ENCODE results near the gene RAB43. TPM values are rescaled to one million over a fixed set of nuclear protein-coding genes. Genes with fewer than 3 reads are reported as not detected.

RAB43 gene
- total RNA-seq, 2 experiments from 2014 or later, result 47.5 to 48.1 TPM

DNA sequence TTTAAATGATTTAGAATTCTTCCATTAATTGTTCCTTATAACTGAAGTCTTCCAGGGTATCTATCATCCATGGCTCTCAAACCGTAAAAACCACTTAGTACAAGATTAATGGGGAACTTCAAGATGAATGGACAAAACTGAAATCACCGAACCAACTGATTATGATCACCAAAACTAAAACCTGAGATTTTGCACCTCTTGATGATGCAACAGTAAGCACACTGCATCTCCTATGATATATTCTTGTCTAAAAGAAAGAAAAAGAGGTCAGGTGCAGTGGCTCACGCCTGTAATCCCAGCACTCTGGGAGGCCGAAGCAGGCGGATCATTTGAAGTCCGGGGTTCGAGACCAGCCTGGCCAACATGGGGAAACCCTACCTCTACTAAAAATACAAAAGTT is 42.9 kb upstream of the RAB43 start:
- H3K27ac Mint-ChIP-seq, result no peak overlapping the region
- H3K27me3 Mint-ChIP-seq, result no peaks in the 10 kb centered on the region
- ChIA-PET POLR2A (no interaction called here), CTCF (interaction anchor here (0.6 kb wide), 1 partner anchor 19 kb away, joined by 3 read pairs; no protein-coding TSS in a partner anchor)
- peaks cover 58% of the 10 kb centered on the region for H3K36me3 Mint-ChIP-seq (ENCODE audit: low read depth)
- H3K9me3 ChIP-seq (ENCODE audit: control insufficient read depth in 1 of 2, insufficient read depth in 1 of 2, low read length in 2 of 2), result no peaks in the 10 kb centered on the region
- intact Hi-C loops (cut with DNase I, micrococcal nuclease), result no loop called here
- no peak overlapping the region for H3K27ac ChIP-seq (ENCODE audit: low read depth in 1 of 2, low read length in 2 of 2)
- ATAC-seq (ENCODE audit: poor library complexity), result no peak
- peaks cover 30% of the 10 kb centered on the region for H3K36me3 ChIP-seq (ENCODE audit: insufficient read depth, low read length)
- H3K9me3 Mint-ChIP-seq, result no peaks in the 10 kb centered on the region
- peaks cover 22% of the 10 kb centered on the region for H3K4me1 ChIP-seq (ENCODE audit: insufficient read depth, low read length)
- H3K27me3 ChIP-seq (ENCODE audit: control insufficient read depth in 1 of 2, insufficient read depth in 2 of 2, low read length in 2 of 2), result no peaks in the 10 kb centered on the region
- peaks cover 48% of the 10 kb centered on the region for H3K4me1 Mint-ChIP-seq (ENCODE audit: low read depth)
- DNase-seq, result no peak
- no peak for TF ChIP-seq CTCF (IDR thresholded peaks at IDR 0.05)
- peak overlapping the region; percentile 8 for H3K4me3 Mint-ChIP-seq
- H3K4me3 ChIP-seq (ENCODE audit: low read length), result no peak overlapping the region

- H3K27me3 ChIP-seq (ENCODE audit: control insufficient read depth in 1 of 2, insufficient read depth in 2 of 2, low read length in 2 of 2), result no peaks in the 10 kb centered on the region
- peaks cover 31% of the 10 kb centered on the region for H3K36me3 ChIP-seq (ENCODE audit: insufficient read depth, low read length)
- H3K27ac ChIP-seq (ENCODE audit: low read depth in 1 of 2, low read length in 2 of 2), result peak overlapping the region in 1 of 2 donors; percentile 99
- peaks cover 58% of the 10 kb centered on the region for H3K4me1 Mint-ChIP-seq (ENCODE audit: low read depth)
- H3K4me3 ChIP-seq (ENCODE audit: low read length), result no peak overlapping the region
- CTCF ChIA-PET, result interaction anchor here (0.8 to 3.1 kb wide), 12 partner anchors 17 to 193 kb away, joined by 3 to 29 read pairs (median 3); partner anchors contain the start of gene CNBP
- H3K9me3 ChIP-seq (ENCODE audit: control insufficient read depth in 1 of 2, insufficient read depth in 1 of 2, low read length in 2 of 2), result no peaks in the 10 kb centered on the region
- H3K36me3 Mint-ChIP-seq (ENCODE audit: low read depth), result peaks cover 63% of the 10 kb centered on the region
- POLR2A ChIA-PET, result interaction anchor here (0.7 to 2.7 kb wide), 16 partner anchors 9 to 192 kb away, joined by 3 to 16 read pairs (median 5); partner anchors contain the start of gene CFAP92
- intact Hi-C loops (cut with DNase I, micrococcal nuclease), result loop anchor here in 1 of 2 experiments (2.0 kb wide), 1 partner anchor 18 kb away; no protein-coding TSS in a partner anchor
- DNase-seq (peak in 2 of 14 experiments; percentile 34 to 35), ATAC-seq (ENCODE audit: poor library complexity) (no peak)
- peak overlapping the region; percentile 95 for H3K27ac Mint-ChIP-seq
- no peaks in the 10 kb centered on the region for H3K9me3 Mint-ChIP-seq
- no peaks in the 10 kb centered on the region for H3K27me3 Mint-ChIP-seq
- H3K4me1 ChIP-seq (ENCODE audit: insufficient read depth, low read length), result peaks cover 24% of the 10 kb centered on the region
- TF ChIP-seq CTCF (IDR thresholded peaks at IDR 0.05), result no peak
- H3K4me3 Mint-ChIP-seq, result peak overlapping the region; percentile 96
Observed at GRCh38 chr3:129162729-129163579, 41.4 kb upstream of the RAB43 start.

- ATAC-seq (ENCODE audit: poor library complexity) (no peak), DNase-seq (peak in 4 of 14 experiments; percentile 19 to 65 (median 38))
- Mint-ChIP-seq H3K27ac (peak overlapping the region; percentile 95), H3K36me3 (ENCODE audit: low read depth) (peaks cover 61% of the 10 kb centered on the region), H3K9me3 (no peaks in the 10 kb centered on the region), H3K27me3 (no peaks in the 10 kb centered on the region), H3K4me3 (peak overlapping the region; percentile 96), H3K4me1 (ENCODE audit: low read depth) (peaks cover 55% of the 10 kb centered on the region)
- H3K27ac ChIP-seq (ENCODE audit: low read depth in 1 of 2, low read length in 2 of 2), result peak overlapping the region; percentile 92 to 99
- peaks cover 24% of the 10 kb centered on the region for H3K4me1 ChIP-seq (ENCODE audit: insufficient read depth, low read length)
- POLR2A ChIA-PET, result interaction anchor here (0.6 to 2.7 kb wide), 16 partner anchors 8 to 191 kb away, joined by 3 to 16 read pairs (median 5); partner anchors contain the start of gene HMCES
- TF ChIP-seq CTCF (IDR thresholded peaks at IDR 0.05), result peak; percentile 25
- H3K9me3 ChIP-seq (ENCODE audit: control insufficient read depth in 1 of 2, insufficient read depth in 1 of 2, low read length in 2 of 2), result no peaks in the 10 kb centered on the region
- CTCF ChIA-PET, result interaction anchor here (0.6 to 3.1 kb wide), 16 partner anchors 10 to 192 kb away, joined by 3 to 29 read pairs (median 4); partner anchors contain the start of genes CNBP and RAB43
- intact Hi-C loops (cut with DNase I, micrococcal nuclease), result loop anchor here (1.0 to 2.0 kb wide), 4 partner anchors 19 to 43 kb away; partner anchors contain the start of gene RAB43 (in 1 of the 2)
- peaks cover 30% of the 10 kb centered on the region for H3K36me3 ChIP-seq (ENCODE audit: insufficient read depth, low read length)
- H3K27me3 ChIP-seq (ENCODE audit: control insufficient read depth in 1 of 2, insufficient read depth in 2 of 2, low read length in 2 of 2), result no peaks in the 10 kb centered on the region
- peak overlapping the region; percentile 82 for H3K4me3 ChIP-seq (ENCODE audit: low read length)
Observed at GRCh38 chr3:129161860-129162271, 40.3 kb upstream of the RAB43 start.

All from CD4-positive, alpha-beta T cell (primary cell).